Neural cell (in vitro differentiated cells): Measurements from ENCODE around the gene EVL. TPM values are rescaled to one million over a fixed set of nuclear protein-coding genes. Genes with fewer than 3 reads are reported as not detected.

Source experiments
- H2AFZ ChIP-seq: fragments of 200-600, 300-800 bp; sonication (generic), shearing (Covaris generic); 2 replicates; pipeline ENCODE4 v1.6.0; 2014; ENCODE audit warnings: low read depth, mild to moderate bottlenecking, antibody characterized with exemption, low read length, moderate library complexity
- H3F3A ChIP-seq: fragments of 200-600 bp; shearing (Covaris generic); 2 replicates; pipeline ENCODE4 v1.6.1; 2016; ENCODE audit warnings: mild to moderate bottlenecking, moderate library complexity, mixed read lengths, antibody characterized with exemption, low read length; ENCODE audit not compliant: insufficient read depth, poor library complexity, severe bottlenecking
- H3K27ac ChIP-seq: fragments of 200-600, 300-800 bp; sonication (generic), shearing (Covaris generic); 2 replicates; pipeline ENCODE4 v1.5.1; 2014; ENCODE audit warnings: mild to moderate bottlenecking, low read length, moderate library complexity
- H3K27me3 ChIP-seq: fragments of 300-800, 200-600 bp; sonication (generic), shearing (Covaris generic); 2 replicates; pipeline ENCODE4 v1.6.0; 2014; ENCODE audit warnings: mild to moderate bottlenecking, low read depth, low read length, moderate library complexity; ENCODE audit not compliant: insufficient read depth
- H3K36me3 ChIP-seq: fragments of 300-800, 200-600 bp; sonication (generic), shearing (Covaris generic); 2 replicates; pipeline ENCODE4 v1.5.1; 2014; ENCODE audit warnings: mild to moderate bottlenecking, antibody characterized with exemption, low read length, moderate library complexity; ENCODE audit not compliant: insufficient read depth
- H3K4me2 ChIP-seq: fragments of 300-800, 200-600 bp; sonication (generic), shearing (Covaris generic); 2 replicates; pipeline ENCODE4 v1.6.0; 2014; ENCODE audit warnings: mild to moderate bottlenecking, low read length
- H3K4me3 ChIP-seq: fragments of 300-800, 200-600 bp; sonication (generic), shearing (Covaris generic); 2 replicates; pipeline ENCODE4 v1.5.1; 2014; ENCODE audit warnings: mild to moderate bottlenecking, low read length, moderate library complexity
- H3K79me2 ChIP-seq: fragments of 200-600 bp; shearing (Covaris generic); replicated peaks from 2 replicates; pipeline ENCODE4 v1.6.0; 2014; ENCODE audit warnings: mild to moderate bottlenecking, low read length, moderate library complexity; ENCODE audit not compliant: insufficient read depth
- H3K9ac ChIP-seq: fragments of 300-800, 200-600 bp; sonication (generic), shearing (Covaris generic); 2 replicates; pipeline ENCODE4 v1.6.1; 2016; ENCODE audit warnings: mild to moderate bottlenecking, low read length, mixed read lengths
- H3K9me2 ChIP-seq: fragments of 200-600 bp; shearing (Covaris generic); 2 replicates; pipeline ENCODE4 v1.6.1; 2016; ENCODE audit warnings: mild to moderate bottlenecking, low read length, mixed read lengths; ENCODE audit not compliant: insufficient read depth
- H3K9me3 ChIP-seq: fragments of 200-600, 300-800 bp; sonication (generic), shearing (Covaris generic); 2 replicates; pipeline ENCODE4 v1.6.1; 2016; ENCODE audit warnings: mild to moderate bottlenecking, mixed run types, low read length, moderate library complexity, mixed read lengths
- H4K20me1 ChIP-seq: fragments of 200-600 bp; shearing (Covaris generic); 2 replicates; pipeline ENCODE4 v1.6.1; 2016; ENCODE audit warnings: mild to moderate bottlenecking, mixed run types; ENCODE audit not compliant: insufficient read depth
- EP300 ChIP-seq: fragments of 450-650 bp; conservative IDR thresholded peaks from 2 replicates; pipeline ENCODE4 v1.6.1; 2014; ENCODE audit warnings: antibody characterized with exemption, mild to moderate bottlenecking, moderate library complexity; ENCODE audit not compliant: poor library complexity, severe bottlenecking
- EZH2 ChIP-seq: fragments of 200-600, 300-800 bp; shearing (Covaris generic), sonication (generic); IDR thresholded peaks from 2 replicates; pipeline ENCODE4 v1.6.1; 2014; ENCODE audit warnings: antibody characterized with exemption, low read length, borderline replicate concordance, mild to moderate bottlenecking; ENCODE audit not compliant: insufficient read depth, poor library complexity, severe bottlenecking
- MXI1 ChIP-seq: fragments of 450-650 bp; conservative IDR thresholded peaks from 2 replicates; pipeline ENCODE4 v1.6.1; 2014; ENCODE audit warnings: antibody characterized with exemption, mild to moderate bottlenecking; ENCODE audit not compliant: poor library complexity, severe bottlenecking
- POLR2AphosphoS5 ChIP-seq: IDR thresholded peaks from 2 replicates; pipeline ENCODE4 v1.6.1; 2012
- RAD21 ChIP-seq: fragments of 450-650 bp; conservative IDR thresholded peaks from 2 replicates; pipeline ENCODE4 v1.6.1; 2014; ENCODE audit warnings: antibody characterized with exemption, mild to moderate bottlenecking, moderate library complexity
- SMC3 ChIP-seq: fragments of 450-650 bp; conservative IDR thresholded peaks from 2 replicates; pipeline ENCODE4 v1.6.1; 2014; ENCODE audit warnings: antibody characterized with exemption, mild to moderate bottlenecking, moderate library complexity; ENCODE audit not compliant: poor library complexity
- TAF1 ChIP-seq: IDR thresholded peaks from 2 replicates; pipeline ENCODE4 v1.6.1; 2012; ENCODE audit warnings: low read depth
- polyA plus RNA-seq: library from polyadenylated mRNA; depleted of rRNA; stranded (reverse); fragments of >200 nt; gene quantifications from 2 replicates; pipeline ENCODE4 v1.2.3, GENCODE V29; 2014
- TF ChIP-seq, protein P1 (sequence below): IDR thresholded peaks from 2 replicates; pipeline ENCODE4 v1.6.1; 2012; ENCODE audit warnings: borderline replicate concordance
- TF ChIP-seq, protein P2 (sequence below): fragments of 450-650 bp; IDR thresholded peaks from 2 replicates; pipeline ENCODE4 v1.5.1; 2014; ENCODE audit warnings: antibody characterized with exemption, mild to moderate bottlenecking, moderate library complexity; ENCODE audit not compliant: poor library complexity, severe bottlenecking

Gene EVL
- polyA plus RNA-seq, 1 donor from 2014 or later = 387 TPM

DNA sequence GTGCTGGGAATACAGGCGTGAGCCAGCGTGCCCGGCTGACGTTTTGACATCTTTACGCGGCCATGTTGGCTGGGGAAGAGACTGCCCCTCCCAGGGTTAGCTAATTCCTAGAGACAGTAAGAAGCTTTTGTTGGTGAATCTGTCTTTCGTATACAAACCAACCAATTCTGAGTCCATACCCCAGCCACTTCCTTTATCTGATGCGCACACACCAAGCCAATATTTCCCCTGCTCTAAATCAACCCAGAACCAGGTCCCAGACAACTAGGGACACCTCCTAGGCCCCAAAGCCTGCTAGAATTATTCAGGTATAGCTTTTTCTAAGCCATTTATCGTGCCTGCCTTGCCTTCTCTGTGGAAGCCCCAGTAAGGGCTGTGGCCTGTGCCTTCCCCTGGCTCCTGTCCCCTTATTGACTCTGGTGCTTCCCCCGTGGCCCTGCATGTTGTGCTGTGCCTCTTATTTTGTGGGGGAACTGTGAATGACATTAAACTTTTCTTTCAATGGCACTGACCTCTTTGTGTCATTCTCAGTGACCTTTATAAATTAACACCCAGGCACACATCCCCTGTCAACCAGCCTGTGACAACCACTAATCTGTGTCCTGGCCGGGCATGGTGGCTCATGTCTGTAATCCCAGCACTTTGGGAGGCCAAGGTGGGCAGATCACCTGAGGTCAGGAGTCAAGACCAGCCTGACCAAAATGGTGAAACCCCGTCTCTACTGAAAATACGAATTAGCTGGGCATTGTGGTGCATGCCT, 10.7 kb upstream of the EVL start:
- H3K79me2 ChIP-seq = peaks cover 59% of the 10 kb centered on the region
- H3K4me3 ChIP-seq = no peak overlapping the region
- peaks cover 9% of the 10 kb centered on the region for H4K20me1 ChIP-seq
- no peak overlapping the region for H3K27ac ChIP-seq
- H3K27me3 ChIP-seq = no peaks in the 10 kb centered on the region
- no peaks in the 10 kb centered on the region for H3K9me3 ChIP-seq
- no peaks in the 10 kb centered on the region for H3F3A ChIP-seq
- H3K9me2 ChIP-seq = no peaks in the 10 kb centered on the region
- H2AFZ ChIP-seq = no peak overlapping the region
- no peak for TF ChIP-seq POLR2AphosphoS5
- H3K9ac ChIP-seq = no peak overlapping the region
- H3K4me2 ChIP-seq = no peak overlapping the region
- no peaks in the 10 kb centered on the region for H3K36me3 ChIP-seq

DNA sequence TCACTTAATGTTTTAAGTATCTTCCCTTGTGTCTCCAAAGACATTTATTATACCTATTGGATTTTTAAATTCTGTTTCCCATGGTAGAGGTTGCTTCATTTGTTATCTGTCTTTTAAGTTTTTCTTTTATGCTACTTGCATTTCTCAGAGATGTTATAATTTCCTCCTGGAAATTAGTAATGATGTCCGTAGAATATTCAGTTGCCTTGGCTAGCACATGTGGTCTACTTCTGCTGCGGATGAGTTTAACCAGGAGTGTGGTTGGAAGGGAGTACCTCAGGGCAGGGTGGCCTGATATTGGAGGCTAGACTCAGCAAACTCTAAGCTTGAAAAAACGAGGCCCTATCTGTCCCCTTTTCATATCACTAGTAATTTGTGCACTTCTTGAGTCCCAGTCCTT, 8.8 kb upstream of the EVL start:
- H4K20me1 ChIP-seq = peaks cover 9% of the 10 kb centered on the region
- no peak overlapping the region for H2AFZ ChIP-seq

More for the DNA sequence above, 8.8 kb upstream of the EVL start:
- no peak overlapping the region for H3K9ac ChIP-seq
- no peaks in the 10 kb centered on the region for H3K9me2 ChIP-seq
- H3K4me3 ChIP-seq = no peak overlapping the region
- no peaks in the 10 kb centered on the region for H3K36me3 ChIP-seq
- no peak for TF ChIP-seq EZH2
- TF ChIP-seq, protein P1, sequence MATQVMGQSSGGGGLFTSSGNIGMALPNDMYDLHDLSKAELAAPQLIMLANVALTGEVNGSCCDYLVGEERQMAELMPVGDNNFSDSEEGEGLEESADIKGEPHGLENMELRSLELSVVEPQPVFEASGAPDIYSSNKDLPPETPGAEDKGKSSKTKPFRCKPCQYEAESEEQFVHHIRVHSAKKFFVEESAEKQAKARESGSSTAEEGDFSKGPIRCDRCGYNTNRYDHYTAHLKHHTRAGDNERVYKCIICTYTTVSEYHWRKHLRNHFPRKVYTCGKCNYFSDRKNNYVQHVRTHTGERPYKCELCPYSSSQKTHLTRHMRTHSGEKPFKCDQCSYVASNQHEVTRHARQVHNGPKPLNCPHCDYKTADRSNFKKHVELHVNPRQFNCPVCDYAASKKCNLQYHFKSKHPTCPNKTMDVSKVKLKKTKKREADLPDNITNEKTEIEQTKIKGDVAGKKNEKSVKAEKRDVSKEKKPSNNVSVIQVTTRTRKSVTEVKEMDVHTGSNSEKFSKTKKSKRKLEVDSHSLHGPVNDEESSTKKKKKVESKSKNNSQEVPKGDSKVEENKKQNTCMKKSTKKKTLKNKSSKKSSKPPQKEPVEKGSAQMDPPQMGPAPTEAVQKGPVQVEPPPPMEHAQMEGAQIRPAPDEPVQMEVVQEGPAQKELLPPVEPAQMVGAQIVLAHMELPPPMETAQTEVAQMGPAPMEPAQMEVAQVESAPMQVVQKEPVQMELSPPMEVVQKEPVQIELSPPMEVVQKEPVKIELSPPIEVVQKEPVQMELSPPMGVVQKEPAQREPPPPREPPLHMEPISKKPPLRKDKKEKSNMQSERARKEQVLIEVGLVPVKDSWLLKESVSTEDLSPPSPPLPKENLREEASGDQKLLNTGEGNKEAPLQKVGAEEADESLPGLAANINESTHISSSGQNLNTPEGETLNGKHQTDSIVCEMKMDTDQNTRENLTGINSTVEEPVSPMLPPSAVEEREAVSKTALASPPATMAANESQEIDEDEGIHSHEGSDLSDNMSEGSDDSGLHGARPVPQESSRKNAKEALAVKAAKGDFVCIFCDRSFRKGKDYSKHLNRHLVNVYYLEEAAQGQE = no peak
- TF ChIP-seq SMC3 = no peak
- TF ChIP-seq EP300 = no peak
- TF ChIP-seq, protein P2, sequence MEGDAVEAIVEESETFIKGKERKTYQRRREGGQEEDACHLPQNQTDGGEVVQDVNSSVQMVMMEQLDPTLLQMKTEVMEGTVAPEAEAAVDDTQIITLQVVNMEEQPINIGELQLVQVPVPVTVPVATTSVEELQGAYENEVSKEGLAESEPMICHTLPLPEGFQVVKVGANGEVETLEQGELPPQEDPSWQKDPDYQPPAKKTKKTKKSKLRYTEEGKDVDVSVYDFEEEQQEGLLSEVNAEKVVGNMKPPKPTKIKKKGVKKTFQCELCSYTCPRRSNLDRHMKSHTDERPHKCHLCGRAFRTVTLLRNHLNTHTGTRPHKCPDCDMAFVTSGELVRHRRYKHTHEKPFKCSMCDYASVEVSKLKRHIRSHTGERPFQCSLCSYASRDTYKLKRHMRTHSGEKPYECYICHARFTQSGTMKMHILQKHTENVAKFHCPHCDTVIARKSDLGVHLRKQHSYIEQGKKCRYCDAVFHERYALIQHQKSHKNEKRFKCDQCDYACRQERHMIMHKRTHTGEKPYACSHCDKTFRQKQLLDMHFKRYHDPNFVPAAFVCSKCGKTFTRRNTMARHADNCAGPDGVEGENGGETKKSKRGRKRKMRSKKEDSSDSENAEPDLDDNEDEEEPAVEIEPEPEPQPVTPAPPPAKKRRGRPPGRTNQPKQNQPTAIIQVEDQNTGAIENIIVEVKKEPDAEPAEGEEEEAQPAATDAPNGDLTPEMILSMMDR = no peak
- no peak for TF ChIP-seq MXI1
- TF ChIP-seq TAF1 = no peak
- TF ChIP-seq RAD21 = no peak
- no peak for TF ChIP-seq POLR2AphosphoS5
- H3K27ac ChIP-seq = no peak overlapping the region
- H3K9me3 ChIP-seq = no peaks in the 10 kb centered on the region
- no peak overlapping the region for H3K4me2 ChIP-seq
- H3F3A ChIP-seq = no peaks in the 10 kb centered on the region
- peaks cover 62% of the 10 kb centered on the region for H3K79me2 ChIP-seq
- H3K27me3 ChIP-seq = no peaks in the 10 kb centered on the region
